ENCODE data around the gene JOSD2.
"Not testable (repeated sequence)": the region's sequence is repeated elsewhere in the genome, so short reads cannot be mapped to it uniquely, and the experiment has no call there.

JOSD2 gene

DNA sequence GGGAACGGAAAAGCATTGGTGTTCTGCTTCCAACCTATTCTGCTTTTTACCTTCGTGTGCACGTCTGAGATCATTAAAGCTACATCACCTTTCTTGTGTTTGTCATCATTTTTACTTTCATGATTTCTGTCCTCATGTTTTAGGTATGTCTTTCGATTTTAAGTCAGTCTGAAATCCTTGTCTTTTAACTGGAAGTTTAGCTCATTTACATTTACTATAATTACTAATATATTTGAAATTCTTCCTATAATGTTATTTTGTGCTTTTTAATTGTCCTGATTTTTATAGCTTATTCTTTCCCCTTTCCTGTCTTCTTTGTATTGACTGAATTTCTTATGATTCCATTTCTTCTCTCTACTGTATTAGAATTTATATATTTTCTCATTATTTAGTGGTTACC is 22.0 kb upstream of the JOSD2 start:
- Histone ChIP-seq H3K27ac (replicated peaks) (no peak overlapping the region), H3K27me3 (ENCODE audit: insufficient read depth, poor library complexity, severe bottlenecking) (no peaks in the 10 kb centered on the region), H3K4me3 (replicated peaks; ENCODE audit: insufficient read depth, low read length) (no peak overlapping the region)
- TF ChIP-seq SPI1 (IDR thresholded peaks at IDR 0.05; ENCODE audit: borderline replicate concordance, low read depth) (no peak), POLR2AphosphoS5 (IDR thresholded peaks at IDR 0.05; ENCODE audit: low read depth) (no peak), GABPA (IDR thresholded peaks at IDR 0.05; ENCODE audit: low read depth) (no peak)
- TF ChIP-seq, protein P1, sequence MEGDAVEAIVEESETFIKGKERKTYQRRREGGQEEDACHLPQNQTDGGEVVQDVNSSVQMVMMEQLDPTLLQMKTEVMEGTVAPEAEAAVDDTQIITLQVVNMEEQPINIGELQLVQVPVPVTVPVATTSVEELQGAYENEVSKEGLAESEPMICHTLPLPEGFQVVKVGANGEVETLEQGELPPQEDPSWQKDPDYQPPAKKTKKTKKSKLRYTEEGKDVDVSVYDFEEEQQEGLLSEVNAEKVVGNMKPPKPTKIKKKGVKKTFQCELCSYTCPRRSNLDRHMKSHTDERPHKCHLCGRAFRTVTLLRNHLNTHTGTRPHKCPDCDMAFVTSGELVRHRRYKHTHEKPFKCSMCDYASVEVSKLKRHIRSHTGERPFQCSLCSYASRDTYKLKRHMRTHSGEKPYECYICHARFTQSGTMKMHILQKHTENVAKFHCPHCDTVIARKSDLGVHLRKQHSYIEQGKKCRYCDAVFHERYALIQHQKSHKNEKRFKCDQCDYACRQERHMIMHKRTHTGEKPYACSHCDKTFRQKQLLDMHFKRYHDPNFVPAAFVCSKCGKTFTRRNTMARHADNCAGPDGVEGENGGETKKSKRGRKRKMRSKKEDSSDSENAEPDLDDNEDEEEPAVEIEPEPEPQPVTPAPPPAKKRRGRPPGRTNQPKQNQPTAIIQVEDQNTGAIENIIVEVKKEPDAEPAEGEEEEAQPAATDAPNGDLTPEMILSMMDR (IDR thresholded peaks at IDR 0.05; ENCODE audit: insufficient read depth, low read length) = no peak
- TF ChIP-seq, protein P2, sequence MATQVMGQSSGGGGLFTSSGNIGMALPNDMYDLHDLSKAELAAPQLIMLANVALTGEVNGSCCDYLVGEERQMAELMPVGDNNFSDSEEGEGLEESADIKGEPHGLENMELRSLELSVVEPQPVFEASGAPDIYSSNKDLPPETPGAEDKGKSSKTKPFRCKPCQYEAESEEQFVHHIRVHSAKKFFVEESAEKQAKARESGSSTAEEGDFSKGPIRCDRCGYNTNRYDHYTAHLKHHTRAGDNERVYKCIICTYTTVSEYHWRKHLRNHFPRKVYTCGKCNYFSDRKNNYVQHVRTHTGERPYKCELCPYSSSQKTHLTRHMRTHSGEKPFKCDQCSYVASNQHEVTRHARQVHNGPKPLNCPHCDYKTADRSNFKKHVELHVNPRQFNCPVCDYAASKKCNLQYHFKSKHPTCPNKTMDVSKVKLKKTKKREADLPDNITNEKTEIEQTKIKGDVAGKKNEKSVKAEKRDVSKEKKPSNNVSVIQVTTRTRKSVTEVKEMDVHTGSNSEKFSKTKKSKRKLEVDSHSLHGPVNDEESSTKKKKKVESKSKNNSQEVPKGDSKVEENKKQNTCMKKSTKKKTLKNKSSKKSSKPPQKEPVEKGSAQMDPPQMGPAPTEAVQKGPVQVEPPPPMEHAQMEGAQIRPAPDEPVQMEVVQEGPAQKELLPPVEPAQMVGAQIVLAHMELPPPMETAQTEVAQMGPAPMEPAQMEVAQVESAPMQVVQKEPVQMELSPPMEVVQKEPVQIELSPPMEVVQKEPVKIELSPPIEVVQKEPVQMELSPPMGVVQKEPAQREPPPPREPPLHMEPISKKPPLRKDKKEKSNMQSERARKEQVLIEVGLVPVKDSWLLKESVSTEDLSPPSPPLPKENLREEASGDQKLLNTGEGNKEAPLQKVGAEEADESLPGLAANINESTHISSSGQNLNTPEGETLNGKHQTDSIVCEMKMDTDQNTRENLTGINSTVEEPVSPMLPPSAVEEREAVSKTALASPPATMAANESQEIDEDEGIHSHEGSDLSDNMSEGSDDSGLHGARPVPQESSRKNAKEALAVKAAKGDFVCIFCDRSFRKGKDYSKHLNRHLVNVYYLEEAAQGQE (IDR thresholded peaks at IDR 0.05; ENCODE audit: insufficient replicate concordance, low read depth) = no peak
- DNase-seq (ENCODE audit: low read depth in 1 of 2, low spot score in 1 of 2) = no peak

DNA sequence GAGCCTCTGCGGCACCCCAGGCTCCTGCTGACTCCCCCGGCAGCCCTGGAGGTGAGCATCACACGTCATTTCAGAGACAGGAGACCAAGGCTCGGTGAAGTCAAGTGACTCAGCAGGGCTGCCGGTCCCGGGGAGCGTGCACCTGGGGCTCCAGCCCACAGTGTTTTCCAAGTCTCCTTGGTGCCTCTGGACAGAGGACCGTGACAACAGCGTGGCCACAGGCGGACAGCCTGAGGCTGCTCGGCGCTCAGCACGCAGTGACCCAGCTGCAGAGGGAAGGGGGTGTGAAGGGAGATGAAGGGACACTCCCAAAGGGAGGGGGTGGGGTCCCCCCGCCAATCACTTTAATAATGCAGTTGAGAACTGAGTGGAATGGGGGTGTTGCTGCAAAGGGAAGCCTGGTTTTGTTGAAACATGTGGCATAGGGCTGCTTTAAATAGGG is 20.2 kb upstream of the JOSD2 start:
- Histone ChIP-seq H3K4me3 (replicated peaks; ENCODE audit: insufficient read depth, low read length) (no peak overlapping the region), H3K27me3 (ENCODE audit: insufficient read depth, poor library complexity, severe bottlenecking) (peaks cover 1% of the 10 kb centered on the region), H3K27ac (replicated peaks) (no peak overlapping the region)
- DNase-seq (ENCODE audit: low read depth in 1 of 2, low spot score in 1 of 2) = no peak
- TF ChIP-seq SPI1 (IDR thresholded peaks at IDR 0.05; ENCODE audit: borderline replicate concordance, low read depth) (no peak), POLR2AphosphoS5 (IDR thresholded peaks at IDR 0.05; ENCODE audit: low read depth) (no peak), GABPA (IDR thresholded peaks at IDR 0.05; ENCODE audit: low read depth) (no peak)
- TF ChIP-seq, protein P1 (IDR thresholded peaks at IDR 0.05; ENCODE audit: insufficient read depth, low read length) = no peak
- TF ChIP-seq, protein P2 (IDR thresholded peaks at IDR 0.05; ENCODE audit: insufficient replicate concordance, low read depth) = no peak

DNA sequence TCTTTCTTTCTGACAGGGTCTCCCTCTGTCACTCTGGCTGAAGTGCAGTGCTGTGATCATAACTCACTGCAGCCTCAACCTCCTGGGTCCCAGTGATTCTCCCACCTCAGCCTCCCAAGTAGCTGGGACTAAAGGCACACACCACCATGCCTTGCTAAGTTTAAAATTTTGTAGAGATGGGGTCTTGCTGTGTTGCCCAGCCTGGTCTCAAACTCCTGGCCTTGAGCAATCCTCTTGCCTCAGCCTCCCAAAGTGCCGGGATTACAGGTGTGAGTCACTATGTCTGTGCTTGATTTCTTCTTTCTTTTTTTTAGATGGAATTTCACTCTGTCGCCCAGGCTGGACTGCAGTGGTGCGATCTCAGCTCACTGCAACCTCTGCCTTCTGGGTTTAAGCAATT is 17.1 kb upstream of the JOSD2 start:
- not testable (repeated sequence) for DNase-seq (ENCODE audit: low read depth in 1 of 2, low spot score in 1 of 2); H3K27ac ChIP-seq (replicated peaks); H3K27me3 ChIP-seq (ENCODE audit: insufficient read depth, poor library complexity, severe bottlenecking)

DNA sequence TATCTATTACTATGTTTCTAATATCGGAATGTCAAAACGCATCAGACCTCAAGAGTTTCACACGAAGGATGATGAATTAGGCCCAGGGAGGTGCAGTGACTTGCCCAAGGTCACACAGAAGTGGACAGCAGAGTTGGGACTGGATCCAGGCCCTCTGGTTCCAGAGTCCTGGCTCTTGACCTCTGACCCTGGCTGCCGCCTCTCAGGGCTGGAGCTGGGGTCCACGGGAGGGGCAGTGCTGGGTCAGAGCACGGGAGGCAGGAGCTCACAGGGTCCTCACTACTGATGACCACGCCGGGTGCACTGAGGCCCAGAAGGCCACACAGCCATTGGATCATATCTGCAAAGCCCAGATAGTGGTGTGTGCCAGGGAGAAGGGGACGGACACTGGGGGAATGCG is 11.9 kb upstream of the JOSD2 start:
- H3K4me3 ChIP-seq (replicated peaks; ENCODE audit: insufficient read depth, low read length) = no peak overlapping the region
- no peak overlapping the region for H3K27ac ChIP-seq (replicated peaks)
- peaks cover 2% of the 10 kb centered on the region for H3K27me3 ChIP-seq (ENCODE audit: insufficient read depth, poor library complexity, severe bottlenecking)
- TF ChIP-seq, protein P1 (IDR thresholded peaks at IDR 0.05; ENCODE audit: insufficient read depth, low read length) = no peak
- TF ChIP-seq SPI1 (IDR thresholded peaks at IDR 0.05; ENCODE audit: borderline replicate concordance, low read depth) = no peak
- no peak for TF ChIP-seq GABPA (IDR thresholded peaks at IDR 0.05; ENCODE audit: low read depth)
- TF ChIP-seq POLR2AphosphoS5 (IDR thresholded peaks at IDR 0.05; ENCODE audit: low read depth) = no peak
- TF ChIP-seq, protein P2 (IDR thresholded peaks at IDR 0.05; ENCODE audit: insufficient replicate concordance, low read depth) = no peak
- DNase-seq (ENCODE audit: low read depth in 1 of 2, low spot score in 1 of 2) = no peak

More for the DNA sequence above, 17.1 kb upstream of the JOSD2 start:
- H3K4me3 ChIP-seq (replicated peaks; ENCODE audit: insufficient read depth, low read length) = not testable (repeated sequence)

All from HL-60 (cell line).